Activated CD4-positive, CD25-positive, alpha-beta regulatory T cell treated with anti-CD3 and anti-CD28 coated beads, Interleukin-2, amount 50 U/mL, for 24 hours (primary cell): ENCODE results near the gene FH.

Source experiments
- ATAC-seq, 2 donors: fragments of 150-1000 bp; cut with Tn5 transposase; one replicate each; pipeline ENCODE4 v1.10.0; 2021; ENCODE audit warnings: mild to moderate bottlenecking in 1 of 2, moderate library complexity in 1 of 2

FH gene

DNA sequence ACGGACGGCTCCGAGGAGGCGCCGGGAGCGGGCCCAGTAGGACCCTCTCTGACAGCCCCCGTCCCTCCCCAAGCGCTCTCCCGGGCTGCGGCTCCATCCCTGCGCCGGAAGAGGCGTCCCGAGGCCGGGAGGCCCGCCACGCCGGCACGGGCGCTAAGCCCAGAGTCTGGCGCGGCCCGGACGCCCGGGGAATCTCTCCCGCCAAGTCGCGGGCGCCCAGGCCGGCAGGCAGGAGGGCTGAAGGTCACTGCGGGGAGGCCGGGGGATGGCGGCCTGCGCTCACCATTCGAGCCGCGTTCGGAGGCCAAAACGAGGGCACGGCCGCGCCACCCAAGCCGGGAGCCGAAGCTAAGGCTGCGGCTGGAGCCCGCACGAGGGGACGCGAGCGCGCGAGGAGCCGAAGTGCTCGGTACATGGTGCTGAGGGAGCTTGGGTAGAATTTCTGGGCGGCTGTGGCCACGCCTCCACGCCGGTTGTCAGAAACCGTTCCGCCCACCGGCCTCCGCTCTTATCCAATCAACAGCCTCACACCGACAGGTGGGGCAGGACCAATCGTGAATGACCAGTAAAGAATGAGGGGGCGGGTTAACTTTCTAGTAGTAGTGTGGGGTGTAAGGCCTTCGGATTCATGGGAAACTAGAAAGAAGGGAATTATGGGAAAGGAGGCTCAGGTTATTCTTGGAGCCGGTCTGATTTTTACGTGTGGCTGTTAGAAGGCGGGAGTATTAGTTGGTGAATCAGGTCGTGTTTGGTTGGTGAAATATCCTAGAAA lies at the start of gene FH:
Gene FH (minus strand): TSS at position 448 of the 772 bp plus-strand sequence. CDS start 33 bp downstream, at position 415.
- ATAC-seq: peak; percentile 97 to 98

DNA sequence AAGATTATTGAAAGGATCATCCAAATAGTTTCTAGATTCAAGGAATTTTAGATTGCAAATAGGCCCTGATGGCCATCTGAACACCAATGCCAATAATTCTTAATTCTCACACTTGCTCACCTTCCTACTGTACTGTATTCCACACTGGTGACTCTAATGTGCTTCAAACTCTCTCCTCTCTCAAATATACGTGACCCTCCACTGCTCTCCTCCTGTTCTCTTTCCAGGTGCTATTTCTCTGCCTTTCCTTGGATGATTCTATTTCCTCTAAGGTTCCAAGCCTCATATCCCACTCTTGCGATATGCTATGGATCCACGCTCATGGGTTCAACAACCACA lies 41.3 kb upstream of the FH start:
- ATAC-seq: no peak

DNA sequence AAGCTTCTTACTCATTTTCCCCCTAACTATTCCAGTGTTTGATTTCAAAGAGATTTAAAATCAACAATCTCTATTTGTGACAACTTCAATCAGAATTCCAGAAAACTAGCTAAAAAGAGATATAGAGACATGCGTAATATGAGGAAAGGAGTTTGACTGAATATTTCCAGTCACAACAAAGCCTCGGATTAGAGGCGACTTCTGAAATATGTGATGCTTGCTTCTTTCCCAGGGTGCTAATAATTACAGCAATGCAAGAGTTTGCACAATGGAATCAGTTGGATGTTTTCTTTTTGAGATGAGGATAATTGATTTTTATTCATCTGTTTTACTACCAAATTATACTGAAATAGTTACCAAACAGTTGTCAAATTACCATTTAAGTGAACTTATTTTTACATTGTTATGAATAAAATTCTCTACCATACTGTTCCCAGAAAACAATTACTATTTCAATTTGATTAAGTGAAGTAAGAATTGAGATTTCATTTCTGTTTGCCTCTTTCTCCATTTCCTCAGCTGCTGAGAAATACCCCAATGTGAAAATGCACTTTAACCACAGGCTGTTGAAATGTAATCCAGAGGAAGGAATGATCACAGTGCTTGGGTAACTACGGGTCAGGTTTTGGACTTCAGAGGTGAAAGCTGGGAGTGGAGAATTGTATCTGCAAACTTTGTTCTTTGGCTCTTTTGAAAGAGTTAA lies 40.7 kb upstream of the FH start:
- ATAC-seq: no peak

DNA sequence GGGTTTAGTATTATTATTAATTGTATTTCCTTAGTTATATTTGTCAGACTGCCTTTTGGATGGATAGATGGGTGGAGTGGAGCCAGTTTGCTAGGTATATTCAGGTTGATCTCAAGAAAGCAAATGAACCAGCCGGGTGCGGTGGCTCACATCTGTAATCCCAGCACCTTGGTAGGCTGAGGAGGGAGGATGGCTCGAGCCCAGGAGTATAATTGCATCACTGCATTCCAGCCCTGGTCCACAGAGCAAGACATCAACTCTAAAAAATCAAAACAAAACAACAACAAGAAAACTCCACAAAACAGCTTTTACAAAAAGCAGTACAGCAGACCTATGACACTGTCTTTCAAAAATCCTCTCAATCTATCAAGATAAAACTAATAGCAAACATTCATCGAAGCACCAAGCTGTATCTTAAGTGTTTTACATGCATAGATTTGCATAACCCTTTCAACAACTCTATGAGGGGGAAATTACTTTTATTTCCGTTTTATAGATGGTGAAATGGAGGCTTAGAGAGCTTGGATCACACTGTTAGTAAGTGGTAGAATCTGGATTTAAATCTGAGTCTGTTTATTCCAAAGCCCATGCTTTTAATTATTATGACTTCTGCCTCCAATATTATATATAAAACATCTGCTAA lies 38.1 kb upstream of the FH start:
- no peak for ATAC-seq

DNA sequence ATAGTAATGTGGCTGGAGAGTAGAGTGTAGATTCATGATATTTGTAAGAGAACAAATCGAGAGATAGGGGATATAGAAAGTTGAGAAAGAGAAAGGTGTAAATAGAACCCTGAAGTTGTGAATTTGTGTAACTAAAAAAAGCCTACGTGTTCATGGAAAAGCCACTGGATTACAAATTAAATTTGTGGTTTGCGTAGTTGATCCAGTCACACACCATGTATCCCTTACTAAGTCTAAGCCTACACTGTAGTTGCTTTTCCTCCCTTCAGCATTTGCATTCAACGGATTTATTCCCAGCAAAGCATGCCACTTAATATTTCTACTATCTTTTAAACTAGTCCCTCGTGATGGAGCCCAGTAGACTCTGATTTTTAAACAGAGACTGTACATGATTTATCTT lies 37.5 kb upstream of the FH start:
- ATAC-seq: no peak

DNA sequence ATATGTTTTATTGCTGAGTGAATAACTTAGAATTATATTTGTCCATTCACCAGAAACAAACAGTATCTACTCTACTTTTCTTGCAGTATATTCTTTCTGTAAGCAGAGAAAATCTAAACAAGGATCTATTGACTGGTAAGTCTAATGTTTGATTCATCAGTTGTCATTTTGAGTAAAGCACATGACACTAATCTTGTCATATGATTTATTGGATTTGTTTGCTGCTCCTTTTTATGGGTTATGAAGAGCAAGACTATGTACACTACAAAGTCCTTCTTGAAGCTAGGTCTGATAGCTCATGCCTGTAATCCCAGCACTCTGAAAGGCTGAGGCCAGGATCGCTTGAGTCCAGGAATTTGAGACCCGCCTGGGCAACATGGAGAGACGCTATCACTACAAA lies 36.0 kb upstream of the FH start:
- ATAC-seq: no peak

DNA sequence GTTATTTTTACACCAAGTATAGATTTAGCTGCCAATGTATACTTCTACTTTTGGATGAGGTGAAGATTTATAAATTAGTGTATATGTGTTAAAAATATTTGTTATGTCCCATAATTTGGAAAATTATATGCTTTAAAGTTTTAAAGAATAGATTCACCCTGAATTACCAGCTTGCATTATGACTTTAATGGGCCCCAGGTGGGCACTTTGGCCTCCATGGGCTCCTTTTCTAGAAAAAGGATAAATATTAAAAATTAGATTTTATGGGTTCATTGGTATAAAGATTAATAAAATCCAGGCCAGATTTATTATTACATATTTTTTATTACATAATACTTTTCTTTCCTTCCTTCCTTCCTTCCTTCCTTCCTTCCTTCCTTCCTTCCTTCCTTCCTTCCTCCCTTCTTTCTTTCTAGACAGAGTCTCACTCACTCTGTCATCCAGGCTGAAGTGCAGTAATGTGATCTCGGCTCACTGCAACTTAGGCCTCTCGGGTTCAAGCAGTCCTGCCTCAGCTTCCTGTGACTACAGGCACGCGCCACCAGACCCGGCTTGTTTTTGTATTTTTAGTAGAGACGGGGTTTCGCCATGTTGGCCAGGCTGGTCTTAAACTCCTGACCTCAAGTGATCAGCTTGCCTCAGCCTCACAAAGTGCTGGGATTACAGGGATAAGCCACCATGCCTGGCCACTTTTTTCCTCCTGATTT lies 34.5 kb upstream of the FH start:
- no peak for ATAC-seq

DNA sequence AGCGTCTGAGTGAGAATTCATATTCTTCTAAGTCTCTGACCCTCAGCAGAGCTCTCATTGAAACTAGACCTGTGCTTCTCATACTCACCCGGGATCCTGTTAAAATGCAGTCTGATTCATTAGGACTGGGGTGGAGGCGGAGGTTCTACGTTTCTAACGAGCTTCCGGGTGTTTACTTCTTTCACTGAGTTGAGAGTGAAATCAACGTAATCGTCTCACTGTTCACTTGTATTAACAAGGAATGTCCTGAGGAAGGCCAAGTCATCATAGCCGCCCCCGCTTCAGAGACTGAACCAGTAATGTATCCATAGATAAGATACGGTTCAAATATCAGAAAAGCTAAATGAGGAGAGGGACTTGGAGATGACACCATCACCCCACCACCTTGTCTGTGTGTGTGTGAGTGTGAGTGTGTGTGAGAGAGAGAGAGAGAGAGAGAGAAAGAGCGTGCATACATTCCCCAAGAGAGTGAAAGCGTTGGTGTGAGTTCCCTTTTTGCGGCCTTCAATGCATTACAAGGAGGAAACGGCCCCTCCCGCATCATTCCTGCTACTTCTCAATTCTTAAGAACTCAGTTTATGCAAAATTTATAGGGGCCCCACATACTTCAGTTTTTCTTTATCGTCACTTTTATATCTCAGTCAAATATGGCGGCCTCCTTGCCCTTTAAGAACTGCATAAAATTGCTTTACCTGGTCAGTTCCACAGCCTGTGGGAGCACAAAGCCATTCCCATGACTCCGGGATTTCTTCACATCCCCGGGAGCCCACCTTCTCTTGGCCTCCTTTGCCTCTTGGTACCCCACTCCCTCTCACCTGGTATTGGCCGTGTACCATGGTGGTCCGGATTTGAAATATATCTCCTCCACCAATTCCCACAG lies 32.4 kb upstream of the FH start:
- peak; percentile 91 to 92 for ATAC-seq

DNA sequence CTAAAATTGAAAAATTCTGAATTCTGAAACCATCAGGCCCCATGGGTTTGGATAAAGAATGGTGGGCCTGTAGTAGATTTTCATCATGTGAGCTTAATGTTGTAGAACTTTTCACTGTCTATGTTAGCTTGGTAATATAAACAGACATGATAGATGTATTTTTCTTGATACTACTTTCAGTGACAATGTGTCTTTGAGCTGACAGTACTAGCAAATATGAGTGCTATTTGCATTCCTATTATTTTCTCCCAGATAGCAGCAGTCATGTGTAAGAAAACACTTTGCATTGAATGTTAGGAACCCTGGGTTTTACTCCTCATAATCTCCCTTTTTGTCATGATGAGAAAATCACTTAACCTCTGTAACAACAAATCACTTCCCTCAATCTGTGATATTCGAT lies 30.8 kb upstream of the FH start:
- ATAC-seq: no peak

DNA sequence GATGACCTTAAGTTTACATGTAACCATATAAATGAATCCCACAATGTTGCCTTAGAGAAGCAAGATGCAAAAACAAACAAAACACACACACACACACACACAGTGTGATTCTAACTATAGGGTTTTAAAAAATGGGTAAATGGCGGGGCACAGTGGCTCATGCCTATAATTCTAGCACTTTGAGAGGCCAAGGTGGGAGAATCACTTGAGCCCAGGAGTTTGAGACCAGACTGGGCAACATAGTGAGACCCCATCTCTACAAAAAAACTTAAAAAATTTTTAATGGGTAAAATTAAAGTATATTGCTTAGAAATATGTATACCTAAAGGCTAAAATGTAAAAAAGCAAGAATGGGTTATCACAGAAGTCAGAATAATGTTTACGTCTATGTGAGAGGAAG lies 28.5 kb upstream of the FH start:
- no peak for ATAC-seq

DNA sequence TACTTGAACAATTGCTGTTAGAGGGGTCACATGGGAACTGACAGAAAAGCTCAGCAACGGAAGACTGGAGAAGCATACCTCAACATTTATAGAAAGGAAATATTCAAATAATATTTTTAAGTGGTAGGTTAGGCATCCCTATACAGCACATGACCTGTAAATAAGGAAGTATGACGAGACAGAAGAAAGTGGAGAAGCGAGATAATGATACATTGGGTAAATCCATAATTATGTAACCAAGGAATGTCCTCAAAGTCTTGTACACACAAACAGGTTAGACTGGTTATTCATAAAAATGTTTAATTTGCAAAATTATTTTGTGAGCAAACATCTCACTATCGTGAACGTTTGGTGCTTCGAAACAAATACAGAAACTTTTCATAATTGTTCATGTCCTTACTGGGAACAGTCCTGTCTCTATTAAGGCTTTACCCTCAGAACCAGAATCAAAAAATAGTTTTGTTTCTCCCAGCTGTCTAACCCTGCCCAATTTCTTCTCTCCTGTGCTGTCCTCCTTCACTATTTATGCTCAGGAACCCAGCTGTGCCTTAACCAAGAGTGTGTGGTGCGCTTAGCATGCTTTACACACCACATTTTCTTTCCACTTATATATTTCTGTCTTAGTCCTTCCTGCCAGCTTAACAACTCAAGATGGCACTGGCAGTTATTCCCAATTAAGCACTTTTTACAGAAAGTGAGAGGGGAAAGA lies 22.8 kb upstream of the FH start:
- no peak for ATAC-seq

DNA sequence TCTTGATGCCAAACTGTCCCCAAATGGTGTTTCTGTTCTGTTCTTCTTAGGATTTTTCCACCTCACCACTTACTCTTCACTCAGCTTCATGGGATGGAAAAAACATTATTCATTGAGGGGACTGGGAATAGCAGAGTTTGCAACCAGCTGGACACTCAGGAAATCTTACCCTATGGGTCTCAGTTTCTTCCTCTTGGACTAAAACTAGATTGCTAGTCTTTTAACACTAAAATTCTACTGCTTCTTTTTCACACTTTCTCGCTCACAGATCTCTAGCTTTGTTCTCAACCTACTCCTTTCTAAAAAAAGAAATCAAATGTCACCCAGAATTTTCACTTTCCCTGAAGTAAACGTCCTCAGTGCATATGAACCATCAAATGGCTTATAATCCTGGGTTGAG lies 17.4 kb upstream of the FH start:
- ATAC-seq: no peak

DNA sequence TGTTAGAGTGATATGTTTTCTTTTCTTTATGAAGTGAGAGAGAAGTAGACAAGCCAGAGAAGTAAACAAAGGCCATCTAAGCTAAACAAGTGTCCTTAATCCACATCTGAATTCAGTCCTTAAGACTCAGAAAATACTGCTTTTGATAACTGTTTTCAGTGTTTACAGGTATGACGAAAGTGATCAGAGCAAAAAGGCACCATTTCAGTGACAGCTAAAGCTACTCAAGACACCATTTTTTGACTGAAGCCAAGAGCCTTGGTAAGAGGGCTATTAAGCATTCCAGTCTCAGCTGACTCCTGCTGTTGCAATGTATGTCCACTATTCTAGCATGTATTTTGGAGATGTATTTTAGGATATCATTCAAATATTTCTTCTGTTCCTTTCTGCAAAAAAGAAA lies 16.7 kb upstream of the FH start:
- ATAC-seq: no peak

DNA sequence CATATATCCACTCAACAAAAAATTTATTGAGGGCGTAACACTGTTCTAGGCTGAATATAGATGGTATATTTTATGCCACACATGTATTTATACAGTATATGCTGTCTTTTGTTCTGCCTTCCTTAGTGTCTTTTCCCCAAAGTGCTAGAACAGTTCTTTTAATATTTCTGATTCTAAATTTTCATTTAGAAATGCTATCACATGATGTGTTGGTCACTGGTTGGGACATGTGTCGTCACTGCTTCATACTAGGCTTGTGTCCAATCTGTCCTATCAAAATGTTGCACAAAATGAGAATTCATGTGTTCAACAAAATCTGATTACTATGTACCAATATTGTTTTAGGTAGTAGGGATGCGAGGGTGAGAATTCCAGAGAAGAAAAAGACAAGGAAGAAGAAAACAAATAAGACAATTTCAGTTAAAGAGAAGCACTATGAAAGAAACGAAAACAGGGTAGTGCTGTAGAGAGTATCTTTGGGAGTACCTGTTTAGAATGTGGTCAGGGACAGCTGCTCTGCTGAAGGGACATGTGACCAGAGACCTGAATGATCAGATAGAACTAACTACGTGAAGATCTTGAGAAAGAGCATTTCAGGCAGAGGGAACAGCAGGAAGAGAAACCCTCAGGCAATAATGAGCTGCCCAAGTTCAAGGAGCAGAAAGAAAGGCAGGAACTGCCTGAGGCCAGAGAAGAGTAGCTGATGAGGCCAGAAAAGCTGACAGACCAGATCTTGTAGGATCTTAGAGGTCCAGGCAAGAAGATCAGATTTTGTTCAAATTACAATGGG lies 14.0 kb upstream of the FH start:
- no peak for ATAC-seq

DNA sequence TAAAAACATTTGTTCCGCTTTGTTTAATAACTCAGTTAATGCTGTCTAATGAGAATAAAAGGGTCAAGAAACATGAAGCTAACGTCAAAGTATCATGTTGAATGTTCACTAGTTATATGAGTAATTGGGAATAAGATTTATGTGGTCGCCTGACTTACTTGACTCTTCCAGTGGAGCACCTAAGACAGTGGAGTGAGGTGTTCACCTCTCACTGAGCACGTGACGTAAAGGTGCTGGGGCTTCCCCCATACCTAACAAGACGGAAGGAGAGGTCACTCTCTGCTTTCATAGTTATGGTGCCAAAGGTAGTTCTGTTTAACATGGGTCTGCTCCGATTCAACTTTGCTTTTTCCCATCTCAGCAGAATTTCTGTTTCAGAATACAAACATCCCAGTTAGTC lies 13.3 kb upstream of the FH start:
- peak; percentile 43 to 67 for ATAC-seq

DNA sequence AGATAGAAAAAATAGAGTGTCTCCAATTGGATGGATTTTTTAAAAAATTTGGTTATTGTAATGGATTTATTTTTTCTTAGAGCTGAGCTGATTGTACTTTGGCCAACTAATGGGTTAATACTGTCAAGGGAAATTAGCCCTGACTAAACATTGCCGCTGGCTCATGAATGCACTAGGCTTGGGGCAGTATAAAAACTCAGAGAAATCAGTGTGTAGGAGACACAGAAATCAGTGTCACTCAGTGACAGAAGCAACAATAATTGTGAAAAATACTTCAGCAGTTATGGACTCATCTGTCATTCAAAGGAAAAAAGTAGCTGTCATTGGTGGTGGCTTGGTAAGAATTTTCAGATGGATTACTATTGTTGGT lies 12.6 kb upstream of the FH start, which contains the start of gene KMO:
Gene KMO (plus strand): TSS at position 217 of the 370 bp plus-strand sequence. CDS start 67 bp downstream, at position 284.
- ATAC-seq: peak; percentile 45 to 55

DNA sequence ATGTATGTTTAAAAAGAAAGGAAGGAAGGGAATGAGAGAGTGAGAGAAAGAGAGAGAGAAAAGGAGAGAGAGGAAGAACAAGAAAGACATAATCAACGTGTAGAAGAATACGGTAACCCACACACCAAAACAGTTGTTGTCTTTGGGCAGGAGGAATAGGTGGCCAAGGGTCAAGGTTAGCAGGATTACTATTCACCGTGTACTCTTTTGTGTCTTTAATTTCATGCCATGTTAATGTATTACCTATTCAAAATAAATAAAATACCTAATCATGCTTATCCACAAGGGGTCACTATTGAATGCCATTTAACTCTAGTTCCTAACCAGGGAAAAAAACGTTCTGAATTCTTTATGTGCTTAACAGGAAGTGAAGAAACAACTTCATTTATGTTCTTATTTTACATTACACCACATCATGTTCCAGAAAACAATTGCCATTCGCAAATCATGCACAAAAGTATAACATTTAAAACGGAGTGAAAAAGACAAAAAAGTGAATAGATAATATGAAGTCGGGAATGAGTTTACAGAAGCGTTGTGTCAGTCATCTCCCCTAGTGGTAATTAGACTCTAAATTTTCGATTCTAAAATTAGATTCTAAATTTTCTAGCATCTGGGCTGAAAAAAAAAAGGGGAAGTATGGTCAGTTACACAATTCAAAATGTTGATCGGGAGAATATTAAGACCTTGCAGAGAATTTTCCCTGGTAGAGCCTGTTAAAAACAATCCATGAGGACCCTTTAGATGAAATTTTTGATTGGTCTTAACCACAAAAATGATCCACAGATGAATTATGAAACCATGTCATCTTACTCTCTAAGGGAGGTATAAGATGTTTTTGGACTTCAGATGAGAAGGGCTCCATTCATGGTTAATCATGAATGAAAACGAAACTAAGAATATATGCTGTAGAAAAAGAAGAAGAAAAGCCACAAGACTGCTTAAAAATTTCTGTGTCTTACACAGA lies 11.9 kb upstream of the FH start:
- ATAC-seq: peak; percentile 70 to 83

DNA sequence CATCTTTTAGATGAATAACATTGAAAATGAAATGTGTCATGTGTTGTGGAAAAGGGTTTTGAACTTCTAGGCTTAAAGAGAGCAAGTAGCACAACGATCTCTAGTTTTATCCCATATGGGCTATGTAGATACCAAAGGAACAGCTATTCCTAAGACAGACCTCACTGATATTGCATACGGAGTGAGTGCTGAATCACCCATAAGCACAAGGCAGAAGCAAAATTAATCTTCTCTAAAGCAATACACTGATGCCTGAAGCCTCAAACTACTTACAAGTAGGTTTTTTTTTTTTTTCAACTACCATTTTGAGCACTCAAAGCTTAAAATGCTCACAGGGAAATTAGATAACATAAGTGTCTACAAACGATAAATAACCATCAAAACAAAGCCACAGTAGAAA lies 7.6 kb upstream of the FH start:
- no peak for ATAC-seq

DNA sequence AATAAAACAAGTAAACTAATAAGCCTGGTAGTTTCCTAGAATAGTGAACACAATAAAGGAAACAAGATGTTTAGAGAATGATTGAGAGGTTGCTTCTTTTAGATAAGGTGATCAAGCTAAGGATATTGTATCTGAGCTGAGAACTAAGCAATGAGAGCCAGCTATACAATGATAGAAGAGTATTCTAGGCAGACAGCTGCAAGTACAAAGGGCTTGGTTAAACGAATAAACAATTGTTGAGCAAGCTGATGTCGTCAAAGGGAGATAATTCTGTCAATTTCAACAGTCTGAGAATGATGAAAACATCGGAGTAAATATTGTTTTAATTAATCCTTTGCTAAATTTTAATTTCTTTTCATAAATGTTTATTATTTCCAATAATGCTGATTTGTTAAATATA lies 5.5 kb upstream of the FH start:
- no peak for ATAC-seq

DNA sequence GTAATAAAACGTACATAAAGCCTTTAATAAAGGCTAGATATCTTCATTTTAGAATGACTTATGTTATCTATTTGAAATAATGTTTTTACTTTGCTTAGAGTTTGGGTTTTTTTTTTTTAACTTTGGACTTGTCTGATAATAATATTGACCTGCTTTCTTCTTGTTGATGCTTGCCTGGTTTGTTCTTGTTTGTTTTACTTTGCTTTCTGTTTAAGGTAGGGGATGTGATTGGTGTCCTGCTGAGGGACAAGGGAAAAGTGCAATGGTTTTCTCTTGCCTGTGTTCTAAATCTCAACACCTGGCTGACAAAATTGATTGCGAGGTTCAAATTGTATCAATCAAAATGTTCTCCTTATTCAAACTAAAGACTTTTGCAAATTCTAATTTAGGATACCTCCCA lies 2.2 kb upstream of the FH start:
- no peak for ATAC-seq
